GM20000 (cell line): ENCODE results near the gene BTG4.

Experiments used
- DNase-seq: peaks from one replicate; pipeline ENCODE4 v3.0.0; 2012; ENCODE audit warnings: low spot score
- TF ChIP-seq, protein P1 (sequence below): IDR thresholded peaks from 2 replicates; pipeline ENCODE4 v1.5.1; 2012; ENCODE audit warnings: mild to moderate bottlenecking, control low read depth; ENCODE audit errors: extremely low read depth, missing control alignments

Gene BTG4

DNA sequence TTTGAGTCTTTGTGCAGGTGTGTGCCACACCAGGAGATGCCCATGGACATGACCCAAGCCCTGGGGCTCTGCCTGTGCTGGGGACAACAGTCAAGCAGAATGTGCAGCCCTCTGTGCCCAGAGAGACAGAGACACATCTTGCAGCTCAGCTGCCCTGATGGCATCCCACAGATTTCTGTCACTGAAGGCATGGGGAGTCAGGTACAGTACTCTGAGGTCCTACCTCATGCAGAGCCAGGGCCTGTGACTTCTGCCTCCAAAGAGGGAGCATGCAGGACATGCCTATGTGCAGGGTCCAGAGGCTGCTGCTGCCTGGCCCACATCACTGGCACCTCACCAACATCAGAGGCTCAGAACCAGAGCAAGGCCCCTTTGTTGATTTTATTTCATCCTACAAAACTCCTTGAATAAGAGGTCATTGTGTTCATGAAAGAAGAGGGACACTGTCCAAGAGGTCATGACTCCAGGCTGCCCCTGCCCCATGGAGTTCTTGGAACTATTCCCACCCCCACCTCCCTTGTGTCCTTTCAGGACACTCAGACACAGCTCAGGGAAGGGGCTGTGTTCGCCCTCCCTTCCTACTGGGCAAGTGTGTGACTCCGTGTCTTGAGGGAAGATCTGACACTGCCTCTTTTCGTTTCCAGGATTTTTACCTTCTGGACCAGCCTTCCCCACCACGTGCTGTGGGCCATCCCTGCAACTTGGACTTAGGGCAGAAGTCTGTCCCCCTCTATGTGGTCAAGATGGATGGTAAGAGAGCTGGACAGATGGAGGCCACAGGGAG is 62.3 kb downstream of the BTG4 start:
- TF ChIP-seq, protein P1, sequence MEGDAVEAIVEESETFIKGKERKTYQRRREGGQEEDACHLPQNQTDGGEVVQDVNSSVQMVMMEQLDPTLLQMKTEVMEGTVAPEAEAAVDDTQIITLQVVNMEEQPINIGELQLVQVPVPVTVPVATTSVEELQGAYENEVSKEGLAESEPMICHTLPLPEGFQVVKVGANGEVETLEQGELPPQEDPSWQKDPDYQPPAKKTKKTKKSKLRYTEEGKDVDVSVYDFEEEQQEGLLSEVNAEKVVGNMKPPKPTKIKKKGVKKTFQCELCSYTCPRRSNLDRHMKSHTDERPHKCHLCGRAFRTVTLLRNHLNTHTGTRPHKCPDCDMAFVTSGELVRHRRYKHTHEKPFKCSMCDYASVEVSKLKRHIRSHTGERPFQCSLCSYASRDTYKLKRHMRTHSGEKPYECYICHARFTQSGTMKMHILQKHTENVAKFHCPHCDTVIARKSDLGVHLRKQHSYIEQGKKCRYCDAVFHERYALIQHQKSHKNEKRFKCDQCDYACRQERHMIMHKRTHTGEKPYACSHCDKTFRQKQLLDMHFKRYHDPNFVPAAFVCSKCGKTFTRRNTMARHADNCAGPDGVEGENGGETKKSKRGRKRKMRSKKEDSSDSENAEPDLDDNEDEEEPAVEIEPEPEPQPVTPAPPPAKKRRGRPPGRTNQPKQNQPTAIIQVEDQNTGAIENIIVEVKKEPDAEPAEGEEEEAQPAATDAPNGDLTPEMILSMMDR = no peak
- no peak for DNase-seq

DNA sequence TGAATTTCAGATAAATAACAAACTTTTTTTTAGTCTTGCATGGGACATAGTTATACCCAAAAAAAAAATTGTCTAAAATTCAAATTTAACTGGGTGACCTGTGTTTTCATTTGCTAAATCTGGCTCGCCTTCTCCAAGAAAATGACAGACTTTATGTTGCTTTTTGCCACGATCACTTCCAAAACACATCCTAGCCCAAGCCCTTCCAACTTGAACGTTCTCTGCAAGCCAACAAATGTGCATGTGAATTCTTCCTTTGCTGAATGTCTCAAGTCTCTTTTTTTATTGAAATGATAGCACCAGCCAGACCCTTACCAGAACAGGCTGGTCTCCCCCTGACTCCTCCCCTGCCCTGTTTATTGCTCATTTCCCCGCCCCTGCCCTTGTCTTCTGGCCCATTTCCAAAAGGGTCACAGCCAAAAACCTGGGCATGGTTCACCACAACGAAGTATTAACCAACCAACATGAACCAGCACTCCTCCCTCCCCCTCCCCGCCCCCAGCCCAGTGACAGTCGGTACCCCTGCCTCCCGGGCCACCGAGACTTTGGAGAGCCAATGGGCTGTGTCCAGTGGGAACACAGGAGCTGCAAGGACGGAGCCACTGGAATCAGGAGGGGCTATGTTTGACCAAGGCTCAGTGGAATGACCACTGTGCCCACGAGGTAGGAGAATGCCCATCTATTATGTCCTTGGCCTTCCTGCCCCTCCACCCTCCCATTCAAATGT is 63.2 kb downstream of the BTG4 start:
- TF ChIP-seq, protein P1 = no peak
- no peak for DNase-seq

DNA sequence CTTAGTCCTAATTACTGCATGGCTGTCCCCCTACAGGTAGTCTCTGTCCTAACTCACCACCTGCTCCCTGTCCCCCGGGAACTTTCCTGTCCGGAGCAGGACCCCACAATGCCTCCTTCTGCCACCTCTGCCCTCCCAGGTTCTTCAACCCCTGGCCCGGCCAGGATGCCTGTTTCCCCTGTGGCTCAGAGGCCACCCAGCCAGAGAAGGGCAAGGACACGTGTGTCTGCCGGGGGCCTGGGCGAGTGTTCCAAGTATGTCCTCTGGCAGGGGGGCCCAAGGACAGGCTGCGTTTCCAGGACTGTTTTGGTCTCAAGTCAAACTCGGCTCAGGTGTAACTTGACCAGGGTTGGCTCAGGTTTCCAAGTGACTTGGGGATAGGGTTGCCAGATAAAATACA is 63.8 kb downstream of the BTG4 start:
- TF ChIP-seq, protein P1 = no peak
- no peak for DNase-seq

DNA sequence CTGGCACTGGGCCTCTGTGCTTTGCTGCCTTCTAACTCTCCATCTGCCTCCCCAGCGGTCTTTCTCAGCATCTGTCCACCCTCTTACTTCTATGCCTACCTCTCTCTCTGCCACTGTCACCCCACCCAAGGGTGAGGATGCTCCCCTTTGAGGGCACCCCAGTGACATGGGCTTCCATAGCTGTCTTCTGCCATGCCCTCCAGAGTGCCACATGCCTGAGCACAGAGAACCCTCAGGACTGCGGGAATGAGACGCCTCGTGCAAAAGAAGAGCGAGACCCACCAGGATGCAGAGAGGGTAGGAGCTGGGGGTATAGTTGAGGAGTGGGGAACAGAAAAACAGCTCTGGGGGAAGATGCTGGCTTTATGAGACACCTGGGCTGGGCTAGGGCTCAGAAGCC is 64.3 kb downstream of the BTG4 start:
- TF ChIP-seq, protein P1 = no peak
- DNase-seq = no peak

DNA sequence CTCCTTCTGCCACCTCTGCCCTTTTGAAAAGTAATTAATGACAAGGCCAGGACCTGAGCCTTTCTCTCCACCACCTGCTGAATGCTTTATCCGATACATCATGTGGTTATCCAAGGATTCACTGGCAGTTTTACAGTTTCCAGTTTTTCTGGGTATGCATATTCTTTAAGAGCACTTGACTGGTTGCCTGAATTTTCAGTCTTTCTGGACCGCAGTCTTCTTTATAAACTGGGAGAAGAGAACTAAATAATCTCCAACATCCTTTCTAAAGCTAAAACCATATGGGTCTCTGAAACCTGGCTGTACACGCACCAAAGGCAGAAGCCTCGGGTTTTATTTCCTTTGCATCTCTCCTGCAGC is 65.1 kb downstream of the BTG4 start:
- DNase-seq = no peak
- TF ChIP-seq, protein P1 = no peak

DNA sequence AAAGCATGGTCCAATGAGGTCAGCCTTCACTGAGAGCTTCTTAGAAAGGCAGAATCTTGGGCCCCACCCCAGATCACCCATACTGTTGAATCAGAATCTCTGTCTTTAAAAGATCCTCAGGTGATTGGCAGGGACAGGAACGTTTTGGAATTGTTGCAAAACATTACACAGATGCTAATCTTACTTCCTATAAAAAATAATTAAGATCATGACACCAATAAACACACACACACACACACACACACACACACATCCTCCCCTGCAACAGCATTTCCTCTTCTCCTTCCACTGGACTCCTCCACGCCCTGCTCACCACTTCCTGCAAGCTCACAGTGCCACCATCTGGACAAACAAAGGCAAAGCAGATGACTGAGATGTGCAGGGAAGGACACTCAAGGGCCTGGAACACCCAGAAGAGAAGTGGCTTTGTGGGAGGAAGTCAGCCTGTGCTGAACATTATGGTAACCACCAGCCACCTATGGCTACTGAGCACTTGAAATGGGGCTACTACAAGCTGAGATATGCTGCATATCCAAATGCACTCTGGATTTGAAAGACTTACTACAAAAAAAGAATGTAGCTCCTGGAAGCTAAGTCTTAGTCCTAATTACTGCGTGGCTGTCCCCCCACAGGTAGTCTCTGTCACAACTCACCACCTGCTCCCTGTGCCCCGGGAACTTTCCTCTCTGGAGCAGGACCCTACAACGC is 65.6 kb downstream of the BTG4 start:
- DNase-seq = peak; percentile 91

More for the DNA sequence above, 65.6 kb downstream of the BTG4 start:
- TF ChIP-seq, protein P1 = peak; percentile 88
